ENCODE data around the gene TM4SF18. TPM values are rescaled to one million over a fixed set of nuclear protein-coding genes. Genes with fewer than 3 reads are reported as not detected.

TM4SF18 gene
- total RNA-seq, 1 donor from 2014 or later = not detected

DNA sequence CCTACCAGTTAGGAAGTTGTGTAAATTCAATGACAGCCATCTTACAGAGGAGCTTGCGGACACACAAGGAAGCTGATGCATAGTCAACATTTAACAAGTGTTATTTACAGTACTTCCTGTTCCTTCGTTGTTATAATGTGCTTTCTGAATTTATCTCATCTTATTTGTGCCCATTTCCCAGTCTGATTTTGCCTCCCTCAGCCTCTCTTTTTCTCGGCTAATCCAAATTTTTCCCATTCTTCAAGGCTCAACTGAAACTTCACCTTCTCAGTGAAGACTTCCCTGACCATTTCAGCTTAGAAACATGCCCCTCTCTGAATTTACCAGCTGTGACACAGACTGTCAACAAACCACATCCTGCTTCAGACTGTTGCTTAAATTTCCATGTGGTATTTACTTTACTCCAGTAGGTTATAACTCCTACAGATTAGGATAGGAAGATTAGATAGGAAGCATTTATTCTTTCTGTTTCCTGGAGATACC, 56.1 kb downstream of the TM4SF18 start:
- no peak overlapping the region for H3K4me2 ChIP-seq
- H3K36me3 Mint-ChIP-seq = no peaks in the 10 kb centered on the region
- H2AFZ ChIP-seq (replicated peaks) = no peak overlapping the region
- no peaks in the 10 kb centered on the region for H3K9me3 ChIP-seq (ENCODE audit: low read depth)
- no peak overlapping the region for H3K4me3 ChIP-seq
- H3K27me3 Mint-ChIP-seq (ENCODE audit: insufficient read depth, low read depth) = peaks cover 3% of the 10 kb centered on the region
- no peak overlapping the region for H3K9ac ChIP-seq
- no peaks in the 10 kb centered on the region for H4K20me1 ChIP-seq (ENCODE audit: low read depth)
- H3K9me3 Mint-ChIP-seq = no peaks in the 10 kb centered on the region
- H3K27ac Mint-ChIP-seq = no peak overlapping the region
- no peaks in the 10 kb centered on the region for H3K36me3 ChIP-seq
- TF ChIP-seq EZH2phosphoT487 (IDR thresholded peaks at IDR 0.05) = no peak
- no peak for TF ChIP-seq EZH2 (IDR thresholded peaks at IDR 0.05)
- no peak for TF ChIP-seq CTCF (IDR thresholded peaks at IDR 0.05)
- no peaks in the 10 kb centered on the region for H3K79me2 ChIP-seq (ENCODE audit: low read depth)
- H3K27me3 ChIP-seq = no peaks in the 10 kb centered on the region
- DNase-seq (ENCODE audit: low spot score) = no peak
- H3K4me1 Mint-ChIP-seq = peaks cover 4% of the 10 kb centered on the region
- H3K4me1 ChIP-seq = no peaks in the 10 kb centered on the region
- no peaks in the 10 kb centered on the region for H3F3A ChIP-seq (ENCODE audit: low read depth)
- no peak overlapping the region for H3K27ac ChIP-seq
- no peak overlapping the region for H3K4me3 Mint-ChIP-seq

GRCh38 chr3:149276619-149277018, 56.8 kb downstream of the TM4SF18 start:
- Histone ChIP-seq H3F3A (ENCODE audit: low read depth) (no peaks in the 10 kb centered on the region), H4K20me1 (ENCODE audit: low read depth) (no peaks in the 10 kb centered on the region), H3K36me3 (no peaks in the 10 kb centered on the region), H3K4me1 (no peaks in the 10 kb centered on the region), H3K9ac (no peak overlapping the region), H3K27me3 (no peaks in the 10 kb centered on the region), H2AFZ (replicated peaks) (no peak overlapping the region), H3K79me2 (ENCODE audit: low read depth) (no peaks in the 10 kb centered on the region), H3K9me3 (ENCODE audit: low read depth) (no peaks in the 10 kb centered on the region), H3K27ac (no peak overlapping the region), H3K4me2 (no peak overlapping the region), H3K4me3 (no peak overlapping the region)
- Mint-ChIP-seq H3K4me1 (peaks cover 4% of the 10 kb centered on the region), H3K9me3 (no peaks in the 10 kb centered on the region), H3K4me3 (no peak overlapping the region), H3K36me3 (no peaks in the 10 kb centered on the region), H3K27me3 (ENCODE audit: insufficient read depth, low read depth) (peaks cover 3% of the 10 kb centered on the region), H3K27ac (no peak overlapping the region)
- TF ChIP-seq EZH2phosphoT487 (IDR thresholded peaks at IDR 0.05) (no peak), CTCF (IDR thresholded peaks at IDR 0.05) (no peak), EZH2 (IDR thresholded peaks at IDR 0.05) (no peak)
- no peak for DNase-seq (ENCODE audit: low spot score)

DNA sequence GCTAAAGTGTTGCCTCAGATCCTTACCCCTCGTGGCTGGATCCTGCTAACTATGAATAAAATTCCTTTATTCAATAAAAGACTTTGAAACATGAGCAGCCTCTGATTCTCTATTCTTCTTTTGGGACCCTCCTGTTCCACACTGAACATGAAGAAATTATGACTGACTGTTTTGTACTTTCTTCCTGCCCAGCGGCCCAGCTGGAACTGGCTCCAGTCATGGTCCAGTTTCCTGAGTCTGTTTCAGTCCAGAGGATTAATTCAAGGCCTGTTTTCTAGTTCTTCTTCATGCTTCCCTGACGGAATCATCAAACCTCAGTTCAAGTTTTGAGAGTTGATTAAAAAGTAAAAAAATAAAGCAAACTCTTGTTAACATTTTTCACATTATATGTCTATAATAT, 59.2 kb downstream of the TM4SF18 start:
- Histone ChIP-seq H3K9ac (no peak overlapping the region), H3K4me3 (no peak overlapping the region), H3K9me3 (ENCODE audit: low read depth) (no peaks in the 10 kb centered on the region), H3K4me1 (no peaks in the 10 kb centered on the region), H4K20me1 (ENCODE audit: low read depth) (no peaks in the 10 kb centered on the region), H3K4me2 (no peak overlapping the region), H3F3A (ENCODE audit: low read depth) (no peaks in the 10 kb centered on the region), H2AFZ (replicated peaks) (no peak overlapping the region), H3K79me2 (ENCODE audit: low read depth) (no peaks in the 10 kb centered on the region), H3K27ac (no peak overlapping the region), H3K27me3 (no peaks in the 10 kb centered on the region), H3K36me3 (no peaks in the 10 kb centered on the region)
- Mint-ChIP-seq H3K36me3 (no peaks in the 10 kb centered on the region), H3K27ac (peak overlapping the region; percentile 9), H3K27me3 (ENCODE audit: insufficient read depth, low read depth) (peaks cover 3% of the 10 kb centered on the region), H3K4me3 (no peak overlapping the region), H3K4me1 (peaks cover 4% of the 10 kb centered on the region), H3K9me3 (no peaks in the 10 kb centered on the region)
- DNase-seq (ENCODE audit: low spot score) = no peak
- no peak for TF ChIP-seq EZH2phosphoT487 (IDR thresholded peaks at IDR 0.05)
- TF ChIP-seq EZH2 (IDR thresholded peaks at IDR 0.05) = no peak

- H3F3A ChIP-seq (ENCODE audit: low read depth) = no peaks in the 10 kb centered on the region
- no peak overlapping the region for H3K4me2 ChIP-seq
- DNase-seq (ENCODE audit: low spot score) = peak; percentile 82
- no peaks in the 10 kb centered on the region for H4K20me1 ChIP-seq (ENCODE audit: low read depth)
- H3K4me1 ChIP-seq = no peaks in the 10 kb centered on the region
- Mint-ChIP-seq H3K4me3 (no peak overlapping the region), H3K4me1 (peaks cover 4% of the 10 kb centered on the region), H3K36me3 (no peaks in the 10 kb centered on the region), H3K27me3 (ENCODE audit: insufficient read depth, low read depth) (no peaks in the 10 kb centered on the region), H3K27ac (no peak overlapping the region), H3K9me3 (no peaks in the 10 kb centered on the region)
- no peaks in the 10 kb centered on the region for H3K27me3 ChIP-seq
- TF ChIP-seq EZH2phosphoT487 (IDR thresholded peaks at IDR 0.05) = no peak
- TF ChIP-seq CTCF (IDR thresholded peaks at IDR 0.05) = peak; percentile 99
- TF ChIP-seq EZH2 (IDR thresholded peaks at IDR 0.05) = no peak
- H3K4me3 ChIP-seq = no peak overlapping the region
- no peaks in the 10 kb centered on the region for H3K9me3 ChIP-seq (ENCODE audit: low read depth)
- H3K9ac ChIP-seq = no peak overlapping the region
- no peaks in the 10 kb centered on the region for H3K36me3 ChIP-seq
- no peak overlapping the region for H3K27ac ChIP-seq
- no peaks in the 10 kb centered on the region for H3K79me2 ChIP-seq (ENCODE audit: low read depth)
- no peak overlapping the region for H2AFZ ChIP-seq (replicated peaks)
These were observed 60.2 kb downstream of the TM4SF18 start for GRCh38 chr3:149273096-149273751.

Measured in neural progenitor cell (in vitro differentiated cells).